Measurements from ENCODE around the gene NUDC. TPM values are rescaled to one million over a fixed set of nuclear protein-coding genes. Genes with fewer than 3 reads are reported as not detected.
"Not testable (repeated sequence)": the region's sequence is repeated elsewhere in the genome, so short reads cannot be mapped to it uniquely, and the experiment has no call there.

NUDC gene
- total RNA-seq, 1 donor from 2014 or later, result 24.0 TPM

GRCh38 chr1:26951821-26952497 is 30.4 kb downstream of the NUDC start:
- DNase-seq, result no peak

GRCh38 chr1:26953374-26953773 is 31.8 kb downstream of the NUDC start:
- DNase-seq, result no peak

GRCh38 chr1:26956321-26956720 is 34.8 kb downstream of the NUDC start:
- no peak for DNase-seq

GRCh38 chr1:26957306-26957705 is 35.8 kb downstream of the NUDC start:
- no peak for DNase-seq

GRCh38 chr1:26959270-26959669 is 37.7 kb downstream of the NUDC start:
- no peak for DNase-seq

- DNase-seq, result no peak
These were observed 38.4 kb downstream of the NUDC start, which contains the start of gene KDF1 for GRCh38 chr1:26959722-26960624. Gene KDF1, minus strand, starts transcription at chr1:26960468. Its CDS starts 8,088 bp downstream, at chr1:26952380.

GRCh38 chr1:26960625-26960966 is 39.1 kb downstream of the NUDC start:
- DNase-seq, result no peak

- DNase-seq, result no peak
These were observed 40.3 kb downstream of the NUDC start for GRCh38 chr1:26961826-26962225.

- DNase-seq, result no peak
These were observed 43.7 kb downstream of the NUDC start for GRCh38 chr1:26965213-26965612.

- no peak for DNase-seq
These were observed 44.1 kb downstream of the NUDC start for GRCh38 chr1:26965628-26966027.

GRCh38 chr1:26970810-26971209 is 49.3 kb downstream of the NUDC start:
- DNase-seq, result no peak

- no peak for DNase-seq
These were observed 50.0 kb downstream of the NUDC start for GRCh38 chr1:26971590-26971989.

- DNase-seq, result no peak
These were observed 50.8 kb downstream of the NUDC start for GRCh38 chr1:26972390-26972789.

- DNase-seq, result no peak
These were observed 51.3 kb downstream of the NUDC start for GRCh38 chr1:26972821-26973220.

- no peak for DNase-seq
These were observed 55.3 kb downstream of the NUDC start for GRCh38 chr1:26976621-26977510.

- no peak for DNase-seq
These were observed 57.4 kb downstream of the NUDC start for GRCh38 chr1:26978901-26979300.

GRCh38 chr1:26981146-26981846 is 59.8 kb downstream of the NUDC start:
- no peak for DNase-seq

GRCh38 chr1:26983863-26984262 is 62.3 kb downstream of the NUDC start:
- DNase-seq, result no peak

GRCh38 chr1:26984291-26984690 is 62.7 kb downstream of the NUDC start:
- no peak for DNase-seq

- no peak for DNase-seq
These were observed 65.1 kb downstream of the NUDC start for GRCh38 chr1:26986658-26987057.

GRCh38 chr1:26989403-26990109 is 68.0 kb downstream of the NUDC start:
- DNase-seq, result not testable (repeated sequence)

All from skin of body (tissue), 2 donors.